ENCODE data around the gene SOAT2. TPM values are rescaled to one million over a fixed set of nuclear protein-coding genes. Genes with fewer than 3 reads are reported as not detected.

Gene SOAT2
- total RNA-seq, 1 experiment from 2014 or later: not detected

- Histone ChIP-seq H3K4me1 (ENCODE audit: insufficient read depth, low read length, poor library complexity, severe bottlenecking) (no peaks in the 10 kb centered on the region), H3K27me3 (replicated peaks; ENCODE audit: insufficient read depth, low read depth, low read length, poor library complexity) (no peaks in the 10 kb centered on the region), H3K9me3 (ENCODE audit: low read depth, low read length, poor library complexity, severe bottlenecking) (no peaks in the 10 kb centered on the region), H3K36me3 (ENCODE audit: insufficient read depth, low read length, poor library complexity, severe bottlenecking) (peaks cover 2% of the 10 kb centered on the region), H3K27ac (ENCODE audit: low read depth, low read length, poor library complexity, severe bottlenecking) (no peak overlapping the region), H3K4me3 (ENCODE audit: low read depth, low read length, poor library complexity, severe bottlenecking) (no peak overlapping the region)
- intact Hi-C loops (cut with micrococcal nuclease; ENCODE audit: unreplicated experiment): no loop called here
- no peak for TF ChIP-seq CTCF (conservative IDR thresholded peaks at IDR 0.05; ENCODE audit: low read depth, low read length)
- no peak for DNase-seq (ENCODE audit: low spot score)
- no TSS peak for BruUV-seq (replicated peaks)
- ChIA-PET CTCF (no interaction called here), POLR2A (ENCODE audit: low non-redundant PET) (no interaction called here)
These were observed 43.1 kb upstream of the SOAT2 start for GRCh38 chr12:53060064-53060720.

- ChIA-PET CTCF (no interaction called here), POLR2A (ENCODE audit: low non-redundant PET) (no interaction called here)
- no peak overlapping the region for H3K4me3 ChIP-seq (ENCODE audit: low read depth, low read length, poor library complexity, severe bottlenecking)
- TF ChIP-seq EZH2 (IDR thresholded peaks at IDR 0.05; ENCODE audit: borderline replicate concordance, low read depth, low read length, poor library complexity, severe bottlenecking) (no peak), CTCF (conservative IDR thresholded peaks at IDR 0.05; ENCODE audit: low read depth, low read length) (no peak)
- no TSS peak for BruUV-seq (replicated peaks)
- no peaks in the 10 kb centered on the region for H3K9me3 ChIP-seq (ENCODE audit: low read depth, low read length, poor library complexity, severe bottlenecking)
- H3K27ac ChIP-seq (ENCODE audit: low read depth, low read length, poor library complexity, severe bottlenecking): no peak overlapping the region
- H3K4me1 ChIP-seq (ENCODE audit: insufficient read depth, low read length, poor library complexity, severe bottlenecking): no peaks in the 10 kb centered on the region
- H3K36me3 ChIP-seq (ENCODE audit: insufficient read depth, low read length, poor library complexity, severe bottlenecking): peaks cover 8% of the 10 kb centered on the region
- intact Hi-C loops (cut with micrococcal nuclease; ENCODE audit: unreplicated experiment): no loop called here
- no peak for DNase-seq (ENCODE audit: low spot score)
- no peaks in the 10 kb centered on the region for H3K27me3 ChIP-seq (replicated peaks; ENCODE audit: insufficient read depth, low read depth, low read length, poor library complexity)
These were observed 42.5 kb upstream of the SOAT2 start for GRCh38 chr12:53060721-53061276.

GRCh38 chr12:53061404-53062010 lies 41.8 kb upstream of the SOAT2 start:
- DNase-seq (ENCODE audit: low spot score): no peak
- Histone ChIP-seq H3K36me3 (ENCODE audit: insufficient read depth, low read length, poor library complexity, severe bottlenecking) (peaks cover 13% of the 10 kb centered on the region), H3K4me1 (ENCODE audit: insufficient read depth, low read length, poor library complexity, severe bottlenecking) (no peaks in the 10 kb centered on the region), H3K4me3 (ENCODE audit: low read depth, low read length, poor library complexity, severe bottlenecking) (no peak overlapping the region), H3K27me3 (replicated peaks; ENCODE audit: insufficient read depth, low read depth, low read length, poor library complexity) (no peaks in the 10 kb centered on the region), H3K9me3 (ENCODE audit: low read depth, low read length, poor library complexity, severe bottlenecking) (no peaks in the 10 kb centered on the region), H3K27ac (ENCODE audit: low read depth, low read length, poor library complexity, severe bottlenecking) (no peak overlapping the region)
- TF ChIP-seq CTCF (conservative IDR thresholded peaks at IDR 0.05; ENCODE audit: low read depth, low read length) (peak; percentile 40), EZH2 (IDR thresholded peaks at IDR 0.05; ENCODE audit: borderline replicate concordance, low read depth, low read length, poor library complexity, severe bottlenecking) (no peak)
- POLR2A ChIA-PET (ENCODE audit: low non-redundant PET): no interaction called here
- BruUV-seq (replicated peaks): no TSS peak
- intact Hi-C loops (cut with micrococcal nuclease; ENCODE audit: unreplicated experiment): no loop called here
- CTCF ChIA-PET: no interaction called here
